Endodermal cell (in vitro differentiated cells): Measurements from ENCODE around the gene UQCRC1. TPM values are rescaled to one million over a fixed set of nuclear protein-coding genes. Genes with fewer than 3 reads are reported as not detected.

Experiments
- DNase-seq: peaks from one replicate; pipeline ENCODE4 v3.0.0-alpha.2; 2017
- H3K27ac ChIP-seq: 2 replicates; pipeline ENCODE4 v1.5.1; 2013; ENCODE audit warnings: mild to moderate bottlenecking, low read depth, low read length, moderate library complexity
- H3K27me3 ChIP-seq: 2 replicates; pipeline ENCODE4 v1.6.1; 2013; ENCODE audit warnings: mild to moderate bottlenecking, low read length, moderate library complexity; ENCODE audit not compliant: insufficient read depth, control insufficient read depth, poor library complexity, severe bottlenecking
- H3K36me3 ChIP-seq: 2 replicates; pipeline ENCODE4 v1.7.0; 2013; ENCODE audit warnings: mild to moderate bottlenecking, low read length, moderate library complexity; ENCODE audit not compliant: control insufficient read depth, insufficient read depth
- H3K4me1 ChIP-seq: one replicate; pipeline ENCODE4 v1.7.0; 2013; ENCODE audit warnings: low read length; ENCODE audit not compliant: control insufficient read depth, insufficient read depth
- H3K4me3 ChIP-seq: 2 replicates; pipeline ENCODE4 v1.5.1; 2013; ENCODE audit warnings: mild to moderate bottlenecking, low read length, moderate library complexity
- H3K9ac ChIP-seq: 2 replicates; pipeline ENCODE4 v1.6.1; 2013; ENCODE audit warnings: mild to moderate bottlenecking, low read length, moderate library complexity; ENCODE audit not compliant: poor library complexity, severe bottlenecking; ENCODE audit errors: extremely low read depth
- H3K9me3 ChIP-seq: 2 replicates; pipeline ENCODE4 v1.6.1; 2013; ENCODE audit warnings: mild to moderate bottlenecking, low read length, moderate library complexity; ENCODE audit not compliant: control insufficient read depth
- H3K27ac Mint-ChIP-seq: 2 replicates; pipeline ENCODE4 v1.8.0; 2020; ENCODE audit warnings: mixed read lengths
- H3K27me3 Mint-ChIP-seq: 2 replicates; pipeline ENCODE4 v1.8.0; 2021; ENCODE audit warnings: mild to moderate bottlenecking, mixed read lengths; ENCODE audit not compliant: insufficient read depth
- H3K36me3 Mint-ChIP-seq: 2 replicates; pipeline ENCODE4 v1.8.0; 2020; ENCODE audit warnings: low read depth, mixed read lengths
- H3K4me1 Mint-ChIP-seq: 2 replicates; pipeline ENCODE4 v1.8.0; 2020; ENCODE audit warnings: mixed read lengths
- H3K4me3 Mint-ChIP-seq: 2 replicates; pipeline ENCODE4 v1.8.0; 2020; ENCODE audit warnings: mild to moderate bottlenecking, moderate library complexity, mixed read lengths
- H3K9me3 Mint-ChIP-seq: 2 replicates; pipeline ENCODE4 v1.8.0; 2020; ENCODE audit warnings: mild to moderate bottlenecking, mixed read lengths
- WGBS, 2 experiments: methylation state at CpG; one replicate each; pipeline versions ENCODE4 v1.1.5 to v1.1.7; 2013; ENCODE audit warnings: missing lambda C conversion rate in 2 of 2, mixed read lengths in 1 of 2; ENCODE audit not compliant: insufficient coverage in 1 of 2, insufficient read length in 1 of 2; 5-methylcytosine and 5-hydroxymethylcytosine counted together
- total RNA-seq, 2 donors: library from RNA; stranded (reverse); fragmentation: NEBNext Ultra II Directional in 1 of 2; extraction: Animal tissue kit (Norgen Biotek cat#: 25700) in 1 of 2; gene quantifications; 2 replicates in 1 of 2; 3 replicates in 1 of 2; pipeline ENCODE4 v1.2.1, GENCODE V29; 2021
- TF ChIP-seq, protein P1 (sequence below): fragments of 200-600 bp; sonication (generic); conservative IDR thresholded peaks from 2 replicates; pipeline ENCODE4 v1.5.0; 2021; ENCODE audit warnings: antibody characterized with exemption, mild to moderate bottlenecking

Gene UQCRC1
- total RNA-seq, 2 donors from 2014 or later = 231 to 289 TPM

DNA sequence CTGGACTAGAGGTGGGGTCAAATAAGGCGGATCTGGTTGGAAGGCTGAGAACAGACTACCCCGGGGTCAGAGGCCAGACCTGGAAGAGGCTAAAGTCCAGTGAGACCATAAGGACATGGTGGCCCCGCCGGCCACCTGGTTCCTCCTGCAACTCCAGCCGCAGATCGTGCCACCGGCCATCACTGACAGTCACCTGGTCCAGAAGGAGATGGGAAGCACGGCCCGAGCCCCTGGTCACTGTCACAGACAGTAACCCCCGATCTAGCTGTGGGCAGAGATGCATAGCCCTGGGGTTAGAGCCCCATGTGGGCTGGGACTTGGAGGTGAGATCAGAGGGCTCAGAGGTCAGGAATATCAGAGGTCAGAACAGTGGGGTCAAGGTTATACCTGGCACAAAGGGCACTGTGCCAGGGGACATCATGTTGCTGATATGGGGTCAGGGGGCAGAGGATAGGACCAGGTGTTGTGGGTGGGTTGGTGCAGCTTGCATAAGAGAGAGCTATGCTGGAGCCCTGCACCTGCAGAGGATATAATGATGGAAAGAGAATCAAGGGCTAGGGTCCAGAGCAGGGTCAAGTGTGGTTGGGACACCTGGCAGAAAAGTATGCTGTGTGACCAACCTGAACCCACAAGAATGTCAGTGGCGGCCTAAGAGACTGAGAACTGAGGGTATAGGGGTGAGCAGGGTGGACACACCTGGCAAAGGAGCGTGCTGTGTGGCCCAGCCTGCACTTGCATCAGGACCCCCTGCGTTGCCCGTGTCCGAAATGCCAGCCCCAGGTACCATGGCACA, 43.7 kb upstream of the UQCRC1 start:
- H3K4me1 ChIP-seq = no peaks in the 10 kb centered on the region
- no peaks in the 10 kb centered on the region for H3K9me3 Mint-ChIP-seq

DNA sequence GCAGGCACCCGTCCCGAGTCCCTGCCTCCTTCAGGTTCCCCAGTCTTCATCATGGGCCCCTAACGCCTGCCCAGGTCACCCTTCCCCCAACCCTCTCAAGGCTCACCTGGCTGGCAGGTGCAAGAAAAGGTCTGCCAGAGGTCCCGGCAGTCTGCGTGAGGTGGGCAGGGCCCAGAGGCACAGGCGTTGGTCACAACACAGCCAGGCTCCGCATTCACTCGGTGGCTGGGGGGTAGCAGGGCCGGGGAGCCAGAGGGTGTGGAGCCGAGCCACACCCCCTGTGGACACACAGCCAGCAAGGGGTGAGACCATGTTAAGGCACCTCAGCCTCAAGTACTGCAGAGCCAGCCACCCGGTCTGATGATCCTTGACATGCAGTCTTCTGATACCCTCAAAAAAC, 42.3 kb upstream of the UQCRC1 start:
- Mint-ChIP-seq H3K36me3 (peaks cover 28% of the 10 kb centered on the region), H3K4me1 (no peaks in the 10 kb centered on the region), H3K27me3 (peaks cover 5% of the 10 kb centered on the region), H3K9me3 (no peaks in the 10 kb centered on the region), H3K27ac (no peak overlapping the region), H3K4me3 (no peak overlapping the region)
- no peak for DNase-seq
- Histone ChIP-seq H3K36me3 (peaks cover 12% of the 10 kb centered on the region), H3K4me1 (no peaks in the 10 kb centered on the region), H3K9ac (no peak overlapping the region), H3K27me3 (no peaks in the 10 kb centered on the region), H3K9me3 (no peaks in the 10 kb centered on the region), H3K27ac (no peak overlapping the region), H3K4me3 (no peak overlapping the region)
- TF ChIP-seq, protein P1, sequence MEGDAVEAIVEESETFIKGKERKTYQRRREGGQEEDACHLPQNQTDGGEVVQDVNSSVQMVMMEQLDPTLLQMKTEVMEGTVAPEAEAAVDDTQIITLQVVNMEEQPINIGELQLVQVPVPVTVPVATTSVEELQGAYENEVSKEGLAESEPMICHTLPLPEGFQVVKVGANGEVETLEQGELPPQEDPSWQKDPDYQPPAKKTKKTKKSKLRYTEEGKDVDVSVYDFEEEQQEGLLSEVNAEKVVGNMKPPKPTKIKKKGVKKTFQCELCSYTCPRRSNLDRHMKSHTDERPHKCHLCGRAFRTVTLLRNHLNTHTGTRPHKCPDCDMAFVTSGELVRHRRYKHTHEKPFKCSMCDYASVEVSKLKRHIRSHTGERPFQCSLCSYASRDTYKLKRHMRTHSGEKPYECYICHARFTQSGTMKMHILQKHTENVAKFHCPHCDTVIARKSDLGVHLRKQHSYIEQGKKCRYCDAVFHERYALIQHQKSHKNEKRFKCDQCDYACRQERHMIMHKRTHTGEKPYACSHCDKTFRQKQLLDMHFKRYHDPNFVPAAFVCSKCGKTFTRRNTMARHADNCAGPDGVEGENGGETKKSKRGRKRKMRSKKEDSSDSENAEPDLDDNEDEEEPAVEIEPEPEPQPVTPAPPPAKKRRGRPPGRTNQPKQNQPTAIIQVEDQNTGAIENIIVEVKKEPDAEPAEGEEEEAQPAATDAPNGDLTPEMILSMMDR = no peak
- 90 to 97% methylated on average over 7 to 11 of the region's 11 CpGs for WGBS, 2 experiments

More for the DNA sequence above, 43.7 kb upstream of the UQCRC1 start:
- H3K27me3 ChIP-seq = no peaks in the 10 kb centered on the region
- no peak overlapping the region for H3K27ac ChIP-seq
- peaks cover 33% of the 10 kb centered on the region for H3K36me3 Mint-ChIP-seq
- 96 to 97% methylated on average over 14 to 15 of the region's 15 CpGs for WGBS, 2 experiments
- peaks cover 12% of the 10 kb centered on the region for H3K36me3 ChIP-seq
- H3K4me1 Mint-ChIP-seq = no peaks in the 10 kb centered on the region
- H3K4me3 ChIP-seq = no peak overlapping the region
- DNase-seq = no peak
- H3K27me3 Mint-ChIP-seq = peaks cover 18% of the 10 kb centered on the region
- H3K9ac ChIP-seq = no peak overlapping the region
- no peaks in the 10 kb centered on the region for H3K9me3 ChIP-seq
- TF ChIP-seq, protein P1 = no peak
- H3K4me3 Mint-ChIP-seq = no peak overlapping the region
- no peak overlapping the region for H3K27ac Mint-ChIP-seq

DNA sequence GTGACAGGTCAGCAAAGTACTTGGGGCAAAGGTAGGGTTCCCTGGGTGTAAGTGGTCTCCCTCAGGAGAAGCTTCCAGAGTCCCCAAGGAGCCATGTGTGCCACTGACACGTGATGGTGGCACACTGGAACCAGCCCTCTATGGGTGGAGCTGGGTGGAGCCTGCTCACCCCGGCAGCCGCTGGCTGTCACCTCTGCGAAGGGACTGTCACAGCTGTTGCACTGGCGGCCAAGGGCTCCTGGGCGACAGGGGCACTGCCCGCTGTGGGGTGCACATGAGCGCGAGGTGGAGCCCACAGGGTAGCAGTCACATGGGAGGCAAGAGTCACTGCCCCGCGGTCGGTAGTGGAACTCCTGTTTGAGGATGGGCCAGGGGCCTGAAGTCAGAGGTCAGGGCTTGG, 41.3 kb upstream of the UQCRC1 start:
- H3K27ac Mint-ChIP-seq = no peak overlapping the region
- Histone ChIP-seq H3K27me3 (no peaks in the 10 kb centered on the region), H3K4me1 (no peaks in the 10 kb centered on the region), H3K27ac (no peak overlapping the region), H3K4me3 (no peak overlapping the region), H3K9ac (no peak overlapping the region), H3K9me3 (no peaks in the 10 kb centered on the region), H3K36me3 (peaks cover 12% of the 10 kb centered on the region)
- peaks cover 5% of the 10 kb centered on the region for H3K27me3 Mint-ChIP-seq
- no peak overlapping the region for H3K4me3 Mint-ChIP-seq
- 95 to 96% methylated on average over 12 of the region's 12 CpGs for WGBS, 2 experiments
- no peaks in the 10 kb centered on the region for H3K4me1 Mint-ChIP-seq
- no peak for DNase-seq
- TF ChIP-seq, protein P1 = no peak
- H3K36me3 Mint-ChIP-seq = peaks cover 34% of the 10 kb centered on the region
- H3K9me3 Mint-ChIP-seq = no peaks in the 10 kb centered on the region
